RWPE2 (cell line): ENCODE data around the gene SSBP3.

ENCODE experiments used
- ATAC-seq: fragments of 200-7000 bp; cut with Tn5 transposase; 3 replicates; pipeline ENCODE4 v1.9.1; 2021; ENCODE audit warnings: low read depth
- DNase-seq: peaks from one replicate; pipeline ENCODE4 v3.0.0-alpha.2; 2020; ENCODE audit warnings: low spot score
- H3K27ac ChIP-seq: fragments of 450-650 bp; 2 replicates; pipeline ENCODE4 v1.5.1; 2017; ENCODE audit warnings: mild to moderate bottlenecking; ENCODE audit not compliant: poor library complexity, severe bottlenecking
- H3K27me3 ChIP-seq: fragments of 250-450 bp; sonication (Bioruptor Pico); 2 replicates; pipeline ENCODE4 v1.5.1; 2021; ENCODE audit warnings: mild to moderate bottlenecking, moderate library complexity; ENCODE audit not compliant: insufficient read depth, poor library complexity, severe bottlenecking
- H3K36me3 ChIP-seq: fragments of 250-450 bp; sonication (Bioruptor Pico); 2 replicates; pipeline ENCODE4 v1.5.1; 2020; ENCODE audit warnings: low read depth, mild to moderate bottlenecking, moderate library complexity
- H3K4me1 ChIP-seq: fragments of 250-450 bp; sonication (Bioruptor Pico); 2 replicates; pipeline ENCODE4 v1.5.1; 2021; ENCODE audit warnings: mild to moderate bottlenecking, moderate library complexity; ENCODE audit not compliant: insufficient read depth, poor library complexity, severe bottlenecking
- H3K4me3 ChIP-seq: fragments of 250-450 bp; sonication (Bioruptor Pico); 2 replicates; pipeline ENCODE4 v1.5.1; 2021; ENCODE audit warnings: mild to moderate bottlenecking, moderate library complexity; ENCODE audit not compliant: severe bottlenecking
- H3K9me3 ChIP-seq: fragments of 250-450 bp; sonication (Bioruptor Pico); 2 replicates; pipeline ENCODE4 v1.5.1; 2021; ENCODE audit warnings: mild to moderate bottlenecking, moderate library complexity; ENCODE audit not compliant: severe bottlenecking
- CTCF ChIP-seq: fragments of 450-650 bp; IDR thresholded peaks from one replicate; pipeline ENCODE4 v1.5.1; 2017; ENCODE audit warnings: mild to moderate bottlenecking, moderate library complexity; ENCODE audit not compliant: poor library complexity, severe bottlenecking

The SSBP3 gene

GRCh38 chr1:54384471-54384870 is 21.7 kb downstream of the SSBP3 start:
- no peak overlapping the region for H3K4me3 ChIP-seq
- no peaks in the 10 kb centered on the region for H3K9me3 ChIP-seq
- DNase-seq (no peak), ATAC-seq (no peak)
- no peak overlapping the region for H3K27ac ChIP-seq
- no peaks in the 10 kb centered on the region for H3K4me1 ChIP-seq
- H3K36me3 ChIP-seq: no peaks in the 10 kb centered on the region
- no peaks in the 10 kb centered on the region for H3K27me3 ChIP-seq
- TF ChIP-seq CTCF: no peak

GRCh38 chr1:54381524-54381923 is 24.7 kb downstream of the SSBP3 start:
- Histone ChIP-seq H3K36me3 (no peaks in the 10 kb centered on the region), H3K27ac (no peak overlapping the region), H3K27me3 (no peaks in the 10 kb centered on the region), H3K4me3 (no peak overlapping the region), H3K4me1 (no peaks in the 10 kb centered on the region), H3K9me3 (no peaks in the 10 kb centered on the region)
- no peak for TF ChIP-seq CTCF
- no peak for ATAC-seq
- DNase-seq: no peak

- no peak overlapping the region for H3K4me3 ChIP-seq
- H3K4me1 ChIP-seq: no peaks in the 10 kb centered on the region
- TF ChIP-seq CTCF: no peak
- H3K27ac ChIP-seq: no peak overlapping the region
- no peak for ATAC-seq
- H3K27me3 ChIP-seq: no peaks in the 10 kb centered on the region
- H3K9me3 ChIP-seq: no peaks in the 10 kb centered on the region
- no peaks in the 10 kb centered on the region for H3K36me3 ChIP-seq
- DNase-seq: no peak
Observed at GRCh38 chr1:54380290-54380882, 25.8 kb downstream of the SSBP3 start.

GRCh38 chr1:54379555-54380289 is 26.5 kb downstream of the SSBP3 start:
- no peak overlapping the region for H3K27ac ChIP-seq
- no peaks in the 10 kb centered on the region for H3K9me3 ChIP-seq
- no peaks in the 10 kb centered on the region for H3K27me3 ChIP-seq
- ATAC-seq (no peak), DNase-seq (no peak)
- no peaks in the 10 kb centered on the region for H3K36me3 ChIP-seq
- no peak for TF ChIP-seq CTCF
- H3K4me3 ChIP-seq: no peak overlapping the region
- no peaks in the 10 kb centered on the region for H3K4me1 ChIP-seq
